ENCODE data around the gene ADAD2.

The ADAD2 gene

DNA sequence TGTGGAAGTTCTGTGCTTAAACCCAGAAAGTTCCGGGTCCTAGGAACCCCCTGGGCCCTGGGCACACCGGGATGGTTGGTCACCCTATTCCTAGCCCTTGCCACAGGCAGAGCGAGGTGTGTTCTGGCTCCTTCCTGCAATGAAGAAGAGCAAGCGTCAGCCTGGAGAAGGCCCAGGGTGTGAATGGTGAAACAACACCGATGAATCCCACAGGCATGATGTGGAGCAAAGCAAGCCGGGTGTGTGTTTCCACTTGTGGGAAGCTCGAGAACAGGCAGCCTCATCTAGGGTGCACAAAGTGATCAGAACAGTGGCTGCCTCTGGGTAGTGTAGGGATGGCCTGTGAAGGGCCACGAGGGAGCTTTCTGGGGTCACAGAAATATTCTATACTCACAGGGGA, 35.1 kb downstream of the ADAD2 start:
- no peak for DNase-seq

DNA sequence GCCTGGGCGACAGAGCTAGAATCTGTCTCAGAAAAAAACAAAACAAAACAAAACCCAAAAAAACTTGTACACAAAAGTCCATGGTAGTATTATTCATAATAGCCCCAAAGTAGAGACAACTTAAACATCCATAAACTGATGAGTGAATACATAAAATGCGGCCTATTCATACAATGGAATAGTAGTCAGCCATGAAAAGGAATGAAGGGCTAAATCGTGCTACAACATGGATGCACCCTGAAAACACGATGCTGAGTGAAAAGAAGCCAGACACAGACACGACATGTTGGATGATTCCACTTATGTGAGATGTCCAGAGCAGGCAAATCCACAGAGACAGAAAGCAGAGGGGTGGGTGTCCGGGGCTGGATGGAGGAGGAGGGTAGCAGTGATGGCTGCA, 36.6 kb downstream of the ADAD2 start:
- DNase-seq: no peak

DNA sequence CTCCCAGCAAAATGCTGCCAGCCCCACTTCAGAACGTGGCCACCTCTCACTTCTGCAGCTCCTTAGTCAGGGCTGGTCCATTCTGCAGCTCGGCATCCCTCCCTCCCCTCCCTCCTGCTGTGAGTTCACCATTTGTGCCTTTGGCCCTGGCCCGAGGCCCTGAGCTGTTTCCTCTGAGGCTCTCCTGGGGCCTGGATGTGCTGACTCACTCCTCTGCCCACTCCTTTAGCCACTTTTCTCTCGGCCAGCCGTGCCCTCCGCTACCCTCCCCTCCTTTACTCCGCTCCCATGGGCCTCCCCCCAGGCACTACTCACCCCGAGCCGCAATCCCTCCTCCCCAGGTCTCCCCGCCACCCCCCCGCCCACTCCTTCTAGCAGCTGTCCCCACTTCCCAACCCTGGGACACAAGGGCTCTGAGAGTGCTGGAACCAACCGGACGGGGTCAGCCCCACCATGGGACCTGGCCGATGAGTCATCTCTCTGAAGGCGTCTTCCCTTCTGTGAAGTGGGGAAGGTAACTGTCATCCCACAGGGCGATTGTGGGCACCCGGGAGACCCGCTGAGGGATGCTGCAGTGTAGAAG, 37.4 kb downstream of the ADAD2 start:
- DNase-seq: no peak

DNA sequence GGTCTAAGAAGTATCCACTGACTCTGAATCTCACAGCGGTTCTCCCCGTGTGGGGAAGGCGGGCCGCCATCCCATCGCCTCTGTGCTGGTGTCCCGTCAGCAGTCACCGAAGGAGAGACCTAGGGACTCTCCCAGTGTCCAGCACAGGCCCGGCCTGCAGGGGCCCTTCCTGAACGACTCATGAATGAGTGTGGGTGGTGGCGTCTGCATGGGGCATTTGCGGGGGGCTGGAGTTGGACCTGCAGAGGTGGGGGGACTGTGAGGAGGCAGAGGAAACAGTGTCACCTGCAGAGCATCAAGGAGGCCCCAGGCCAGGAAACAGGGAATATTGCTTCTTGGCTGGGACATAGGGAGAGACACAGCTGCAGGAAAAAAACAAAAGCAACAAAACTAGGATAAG, 38.5 kb downstream of the ADAD2 start:
- DNase-seq: no peak

DNA sequence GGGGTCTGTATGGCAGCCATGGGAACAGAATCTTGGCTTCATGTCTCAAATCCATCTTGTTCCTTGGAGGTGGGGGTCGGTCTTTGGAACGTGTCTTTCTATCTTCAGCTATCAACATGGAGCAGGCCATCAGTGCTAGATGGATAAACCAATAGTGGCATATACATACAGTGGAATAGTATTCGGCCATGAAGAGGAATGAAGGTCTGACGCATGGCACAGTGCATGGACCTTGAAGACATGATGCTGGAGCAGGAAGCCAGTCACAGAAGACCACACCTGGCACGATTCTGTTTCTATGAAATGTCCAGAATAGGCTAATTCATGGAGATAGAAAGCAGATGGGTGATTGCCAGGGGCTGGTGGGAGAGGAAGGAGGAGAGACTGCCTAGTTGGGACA, 41.1 kb downstream of the ADAD2 start:
- DNase-seq: no peak

DNA sequence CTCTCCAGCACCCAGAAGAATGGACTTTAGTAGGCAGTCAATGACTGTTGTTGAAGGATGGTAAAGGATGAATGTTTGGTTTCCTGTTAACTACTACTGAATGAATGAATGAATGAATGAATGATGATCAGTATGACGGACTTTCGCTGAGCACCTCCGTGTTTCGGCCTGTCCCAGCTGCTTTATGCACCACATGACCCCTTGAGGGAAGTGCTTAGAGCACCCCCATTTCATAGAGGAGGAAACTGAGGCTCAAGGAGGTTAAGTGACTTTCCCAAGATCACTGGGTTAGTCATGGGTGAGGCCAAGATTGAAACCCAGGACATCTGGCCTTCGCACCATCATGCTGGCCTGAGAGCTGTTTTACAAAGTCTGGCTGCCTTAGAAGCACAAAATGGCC, 42.0 kb downstream of the ADAD2 start:
- DNase-seq: no peak

DNA sequence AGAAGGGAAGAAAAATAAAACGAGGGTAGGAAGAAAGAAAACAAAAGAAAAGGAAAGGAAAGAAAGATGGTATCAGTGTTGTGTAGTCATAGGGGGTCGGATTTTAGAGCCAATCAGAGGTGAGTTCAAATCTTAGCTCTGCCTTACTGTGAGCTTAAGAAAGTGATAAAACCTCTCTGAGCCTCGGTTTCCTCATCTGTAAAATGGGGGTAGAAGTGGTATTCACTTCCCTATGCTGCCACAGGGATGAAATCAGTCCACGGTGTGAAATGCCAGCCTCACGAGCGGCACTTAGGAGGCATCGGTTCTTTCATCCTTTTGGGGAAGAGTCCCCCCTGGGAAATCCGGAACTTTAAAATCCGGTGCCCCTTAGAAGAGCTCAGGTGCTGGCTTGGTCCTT, 42.8 kb downstream of the ADAD2 start:
- DNase-seq: no peak

DNA sequence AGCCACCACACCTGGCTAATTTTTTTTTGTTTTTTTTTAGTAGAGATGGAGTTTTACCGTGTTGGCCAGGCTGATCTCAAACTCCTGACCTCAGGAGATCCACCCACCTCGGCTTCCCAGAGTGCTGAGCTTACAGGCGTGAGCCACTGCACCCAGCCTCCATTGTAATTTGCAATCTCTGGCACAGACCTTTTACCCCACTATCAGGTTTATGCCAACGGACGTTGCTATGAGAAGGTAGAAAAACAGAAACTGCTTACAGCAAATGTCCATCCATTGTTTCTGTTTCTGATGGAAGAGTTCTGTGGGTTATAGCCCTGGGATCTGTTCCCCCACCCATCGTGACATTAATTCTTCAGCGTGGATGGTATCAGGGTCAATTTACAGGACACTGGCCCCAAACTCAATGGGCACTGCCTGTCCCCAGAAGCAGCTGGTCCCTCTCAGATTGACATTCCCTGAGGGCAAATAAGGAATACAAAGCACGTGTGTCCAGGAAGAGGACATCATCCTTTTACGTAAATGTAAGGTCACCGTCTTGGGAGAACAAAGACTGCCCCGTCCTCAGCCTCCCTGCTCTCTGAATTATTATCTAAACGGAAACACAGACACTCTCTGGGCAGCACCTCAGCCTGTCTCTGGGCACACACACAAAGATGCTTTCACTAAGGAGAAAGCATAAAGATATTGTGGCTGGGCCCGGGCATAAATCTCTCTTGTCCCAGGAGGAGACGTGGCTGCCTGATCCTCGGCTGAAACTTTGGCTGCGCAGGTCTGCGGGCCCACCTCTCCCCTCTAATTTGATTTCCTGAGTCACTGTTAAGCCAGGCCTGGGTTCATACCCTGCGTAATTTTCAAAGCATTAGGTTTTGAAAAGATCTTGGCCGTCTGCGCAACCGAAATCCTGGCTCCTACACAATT, 43.6 kb downstream of the ADAD2 start:
- DNase-seq: no peak

DNA sequence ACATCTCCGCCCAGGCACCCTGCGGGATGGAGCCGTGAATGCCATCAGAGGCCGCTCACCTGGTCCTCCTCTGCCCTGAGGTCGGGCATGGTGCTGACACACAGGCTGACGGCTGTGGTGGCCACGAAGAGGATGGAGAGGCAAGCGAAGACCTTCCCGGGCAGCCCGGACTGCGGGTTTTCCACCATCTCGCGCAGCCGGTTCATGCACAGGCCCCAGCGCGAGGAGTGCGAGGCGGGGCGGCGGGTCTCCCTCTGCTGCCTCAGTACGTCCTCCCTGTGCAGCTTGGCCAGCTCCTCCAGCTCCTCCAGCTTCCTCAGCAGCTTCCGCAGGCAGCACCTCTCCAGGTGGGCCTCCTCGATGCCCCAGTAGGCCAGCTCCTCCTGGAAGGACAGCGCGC, 45.7 kb downstream of the ADAD2 start:
- no peak for DNase-seq

DNA sequence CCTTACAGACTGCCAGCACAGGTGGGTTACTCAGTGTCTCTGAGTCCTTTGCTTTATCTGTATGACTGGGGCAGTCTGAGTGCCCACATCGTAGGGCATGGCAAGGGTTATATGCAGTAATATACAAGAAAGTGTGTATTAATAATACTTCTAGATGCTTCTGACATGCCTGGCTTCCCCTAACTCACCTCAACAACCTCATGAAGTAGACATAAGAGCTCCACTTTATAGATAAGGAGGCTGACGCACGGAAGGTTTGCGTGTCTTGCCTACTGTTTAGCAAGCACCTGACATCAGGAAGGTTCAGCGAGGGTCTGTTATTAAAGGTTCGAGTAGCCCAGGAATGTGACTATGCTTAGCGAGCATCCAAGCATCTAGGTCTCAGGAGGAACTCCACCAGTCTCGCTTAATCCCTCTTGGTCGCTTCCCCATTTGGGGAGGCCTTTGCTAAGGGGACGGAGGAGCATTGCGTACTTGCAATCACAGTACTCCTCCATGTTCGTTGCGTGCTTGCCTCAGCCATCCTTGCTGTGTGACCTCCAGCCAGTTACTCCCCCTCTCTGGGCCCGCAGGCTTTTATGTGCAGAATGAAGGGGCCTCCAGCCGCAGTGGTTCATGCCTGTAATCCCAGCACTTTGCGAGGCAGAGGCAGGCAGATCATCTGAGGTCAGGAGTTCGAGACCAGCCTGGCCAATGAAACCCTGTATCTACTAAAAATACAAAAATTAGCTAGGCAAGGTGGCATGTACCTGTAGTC, 47.2 kb downstream of the ADAD2 start:
- DNase-seq: no peak

DNA sequence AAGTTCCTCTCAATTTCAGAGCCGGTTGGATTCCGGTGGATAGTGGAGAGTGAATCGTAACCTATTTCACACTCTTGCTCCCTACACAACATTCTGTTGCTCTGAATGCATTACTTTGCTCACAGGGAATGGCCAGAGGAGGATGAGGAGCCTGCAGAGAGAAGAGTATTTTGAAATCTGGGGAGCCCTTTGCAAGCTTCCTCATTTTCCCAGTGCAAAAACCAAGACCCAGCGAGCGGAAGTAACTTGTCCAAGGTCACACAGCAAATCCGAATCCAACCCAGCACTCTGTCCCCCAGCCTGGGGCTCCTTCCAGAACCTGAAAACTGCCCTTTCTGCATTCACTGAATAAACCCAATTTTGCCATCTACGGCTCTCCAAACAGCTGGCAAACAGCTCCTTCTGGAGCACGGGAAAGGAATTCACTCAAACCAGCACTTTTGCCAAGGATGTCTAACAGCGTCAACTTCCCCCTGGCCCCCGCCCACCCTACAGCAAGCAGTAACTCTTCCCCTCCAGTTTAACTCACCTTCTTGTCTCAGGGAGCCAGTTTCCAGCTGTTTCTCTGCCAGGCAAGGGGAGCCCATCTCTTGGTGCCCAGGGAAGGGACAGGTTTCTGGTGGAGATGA, 48.3 kb downstream of the ADAD2 start:
- DNase-seq: no peak

DNA sequence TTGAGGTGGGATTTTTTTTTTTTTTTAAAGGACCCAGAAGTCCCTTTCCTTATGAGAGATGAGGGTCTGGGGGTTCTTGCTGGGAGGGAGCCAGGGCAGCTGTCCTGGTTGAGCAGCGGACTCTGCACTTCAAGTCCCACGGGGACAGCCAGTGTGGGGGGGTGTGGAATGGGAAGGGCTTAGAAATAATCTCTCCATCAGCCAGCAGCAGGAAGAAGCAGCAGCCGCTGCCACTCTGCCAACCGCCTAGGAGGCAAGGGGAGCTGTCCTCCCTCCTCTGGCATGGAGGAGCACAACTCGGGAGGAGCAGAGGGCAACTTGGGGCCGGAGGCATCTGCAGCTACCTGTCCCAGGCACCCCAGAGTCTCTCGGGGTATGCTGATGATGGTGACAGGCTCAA, 49.0 kb downstream of the ADAD2 start, which contains the start of gene KCNG4:
Gene KCNG4 (minus strand): TSS at position 104 of the 400 bp plus-strand sequence. CDS start 2,527 bp downstream, outside the sequence.
- DNase-seq: no peak

DNA sequence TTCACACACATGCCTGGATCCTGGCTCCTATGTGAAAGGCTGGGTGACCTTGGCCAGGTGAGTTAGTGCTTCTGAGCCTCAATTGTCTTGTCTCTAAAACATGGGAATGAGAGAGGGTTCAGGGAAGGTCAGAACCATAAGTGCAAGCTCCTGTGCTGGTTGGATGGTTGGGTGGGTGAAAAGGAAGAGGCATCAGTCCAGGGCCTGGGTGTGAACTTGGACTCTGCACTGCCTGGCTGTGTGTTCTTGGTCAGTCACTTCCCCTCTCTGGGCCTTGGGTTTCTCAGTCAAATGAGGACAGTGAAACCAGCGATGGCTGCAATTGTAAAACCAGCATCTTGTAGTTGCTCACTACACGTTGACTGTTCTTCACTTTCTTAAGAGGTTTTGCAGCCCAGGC, 49.5 kb downstream of the ADAD2 start:
- DNase-seq: no peak

DNA sequence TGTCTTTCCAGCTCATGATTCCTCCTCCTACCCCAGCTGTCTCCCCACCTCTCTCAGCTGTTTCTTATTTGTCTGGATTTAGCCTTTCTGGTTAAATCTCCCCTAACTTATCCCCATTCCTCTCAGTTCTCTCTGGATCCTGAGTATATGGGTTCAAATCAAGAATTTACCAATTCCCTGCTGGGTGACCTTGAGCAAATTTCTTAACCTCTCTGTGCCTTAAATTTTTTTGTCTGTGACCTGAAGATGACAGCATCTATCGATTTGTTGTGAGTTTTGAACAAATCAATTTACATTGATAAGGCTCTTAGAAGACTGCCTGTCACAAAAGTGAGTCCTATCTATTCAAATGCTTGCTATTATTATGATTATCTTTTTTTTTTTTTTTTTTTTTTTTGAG, 50.8 kb downstream of the ADAD2 start:
- no peak for DNase-seq

DNA sequence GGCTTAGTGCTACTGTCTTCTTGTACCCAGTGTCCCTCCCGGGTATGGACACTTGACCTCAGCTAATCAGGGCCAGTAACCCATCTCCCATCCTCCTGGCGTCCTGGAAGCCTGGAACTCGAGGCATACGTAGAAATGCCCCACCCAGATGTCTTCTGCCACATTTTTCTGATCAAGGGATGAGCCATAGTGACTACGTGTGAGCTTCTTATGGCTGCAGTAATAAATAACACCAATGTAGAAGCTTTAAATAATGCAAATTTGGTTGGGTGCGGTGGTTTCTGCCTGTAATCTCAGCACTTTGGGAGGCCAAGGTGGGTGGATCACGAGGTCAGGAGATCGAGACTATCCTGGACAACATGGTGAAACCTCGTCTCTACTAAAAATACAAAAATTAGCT, 51.9 kb downstream of the ADAD2 start:
- no peak for DNase-seq

DNA sequence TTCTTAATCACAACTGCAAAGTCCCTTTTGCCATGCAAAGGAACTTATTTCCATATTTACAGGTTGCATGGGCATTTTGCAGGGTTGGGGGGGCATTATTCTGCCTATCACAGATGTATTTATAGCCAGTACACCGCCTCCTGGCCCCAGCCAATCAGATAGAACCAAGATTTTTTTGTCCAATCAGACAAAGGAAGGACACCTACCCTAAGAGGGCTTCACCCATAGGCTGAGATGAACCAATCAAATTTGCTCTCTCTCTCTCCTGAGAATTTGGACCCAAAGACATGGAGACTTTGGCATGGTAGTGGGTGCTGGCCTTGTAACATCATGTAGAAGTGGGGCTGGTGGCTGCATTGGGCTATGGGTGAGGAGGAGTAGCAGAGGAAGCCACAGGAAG, 52.8 kb downstream of the ADAD2 start:
- DNase-seq: no peak

DNA sequence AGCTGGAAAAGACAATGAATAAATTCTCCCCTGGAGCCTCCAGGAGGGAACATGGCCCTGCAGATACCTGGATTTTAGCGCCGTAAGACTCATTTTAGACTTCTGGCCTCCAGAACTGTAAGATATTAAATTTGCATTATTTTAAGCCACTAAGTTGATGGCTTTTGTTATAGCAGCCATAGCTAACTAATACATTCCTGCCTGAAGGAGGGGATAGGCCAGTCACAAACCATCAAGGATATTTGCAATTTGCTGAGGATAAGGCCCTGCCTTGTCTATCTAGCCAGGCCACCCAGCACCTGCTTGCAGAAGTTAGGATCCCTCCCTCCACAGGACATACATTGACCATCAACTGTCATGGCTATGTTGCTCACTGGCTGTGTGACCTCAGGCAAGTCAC, 53.8 kb downstream of the ADAD2 start:
- no peak for DNase-seq

DNA sequence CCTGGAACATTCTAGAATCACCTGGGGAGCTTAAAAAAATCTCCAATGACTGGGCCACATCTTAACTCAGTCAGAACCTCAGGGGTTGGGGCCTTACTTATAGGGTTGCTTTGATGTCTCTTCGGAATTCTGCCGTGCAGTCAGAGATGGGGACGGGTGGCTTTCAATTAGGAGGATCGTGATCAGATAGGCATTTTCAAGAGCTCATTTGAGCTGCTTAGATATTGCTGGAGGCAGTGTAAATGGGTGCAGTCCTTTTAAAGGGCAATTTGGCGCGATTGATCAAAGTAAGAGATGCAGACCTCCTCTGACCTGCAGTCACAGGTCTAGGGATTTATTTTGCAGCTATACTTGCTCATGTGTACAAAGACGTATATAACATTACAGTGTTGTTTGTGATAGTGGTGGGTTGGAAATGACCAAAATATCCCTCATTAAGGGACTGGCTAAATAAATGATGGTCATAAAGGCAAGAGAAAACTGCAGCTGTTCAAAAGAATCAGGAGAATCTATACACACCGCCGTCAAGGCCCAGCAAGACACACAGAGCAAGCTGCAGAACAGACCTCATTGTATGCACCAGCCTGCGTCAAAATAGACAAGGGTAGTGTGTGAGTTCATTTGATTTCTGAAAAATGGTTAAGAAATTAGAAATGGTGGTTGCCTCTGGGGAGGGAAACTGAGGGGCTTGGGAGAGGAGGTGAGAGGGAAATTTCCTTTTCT, 55.2 kb downstream of the ADAD2 start:
- DNase-seq: no peak

DNA sequence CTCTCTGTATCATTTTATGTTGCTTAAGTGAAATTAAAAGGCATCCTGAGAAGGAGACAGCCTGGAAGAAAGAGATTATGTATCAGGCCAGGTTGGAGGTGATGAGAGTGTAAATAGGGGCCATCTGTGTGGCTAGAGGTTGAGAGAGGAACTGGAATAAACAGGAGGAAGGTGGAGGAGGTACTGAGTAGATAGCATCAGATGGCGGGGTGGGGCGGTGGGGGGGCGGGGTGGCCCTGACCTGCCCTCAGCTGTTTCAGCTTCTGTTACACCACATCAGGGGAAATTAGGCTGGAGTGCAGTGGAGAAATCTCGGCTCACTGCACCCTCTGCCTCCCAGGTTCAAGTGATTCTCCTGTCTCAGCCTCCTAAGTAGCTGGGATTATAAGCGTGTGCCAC, 55.7 kb downstream of the ADAD2 start:
- DNase-seq: no peak

Data from activated CD4-positive, alpha-beta T cell treated with anti-CD3 and anti-CD28 coated beads for 4 hours (primary cell).